NCI-H2081 treated with DMSO at 0.1 percent for 48 hours (cell line): Measurements from ENCODE around the gene ZSWIM9.

Source experiments
- DNase-seq: peaks from one replicate; lab custom pipeline; 2025; lab: John Stamatoyannopoulos, UW

ZSWIM9 gene

DNA sequence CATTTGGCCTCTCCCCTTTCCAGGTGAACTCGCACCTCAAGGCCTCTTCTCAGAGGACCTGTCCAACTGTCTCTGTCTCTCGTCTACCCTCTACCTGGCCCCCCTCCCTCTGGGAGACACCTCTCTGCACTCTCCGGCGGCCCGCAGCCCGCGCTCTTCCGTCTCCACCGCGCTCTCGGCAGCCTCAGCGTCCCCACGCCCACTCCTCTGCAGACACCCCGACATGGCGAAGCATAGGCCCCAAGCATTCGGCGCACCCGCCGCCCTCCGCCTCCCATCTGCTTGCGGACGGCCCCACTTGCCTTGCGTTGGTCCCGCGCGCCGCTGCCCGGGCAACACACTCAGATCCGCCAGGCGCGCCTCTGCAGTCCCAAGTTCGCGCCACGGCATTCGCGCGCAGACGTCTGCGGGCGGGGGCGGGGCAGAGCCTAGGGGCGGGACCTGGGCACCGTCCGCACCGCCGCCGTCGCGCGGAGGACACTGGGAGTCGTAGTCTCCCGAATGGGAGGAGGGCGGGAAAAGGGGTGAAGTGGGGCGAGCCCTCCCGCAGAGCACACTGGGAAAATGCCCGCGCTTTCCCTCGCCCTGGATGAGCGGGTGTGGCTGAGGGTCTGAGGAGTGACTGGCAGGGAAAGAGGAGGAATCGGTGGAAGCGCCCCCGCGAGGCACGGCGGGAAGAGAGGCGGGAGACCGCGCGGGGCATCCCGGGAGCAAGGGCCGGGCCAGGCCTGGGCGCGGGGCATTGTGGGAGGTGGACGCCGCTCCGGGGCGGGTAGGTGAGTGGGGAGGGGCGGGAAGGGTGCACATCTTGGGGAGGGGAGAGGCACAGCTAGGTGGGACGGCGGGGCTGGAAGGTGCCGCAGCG, at the start of gene ZSWIM9, which contains the start of gene LIG1:
Gene ZSWIM9, plus strand, starts transcription at position 742 of the 865 bp plus-strand sequence. CDS start 1,123 bp downstream, outside the sequence.
Gene LIG1, minus strand, starts transcription at position 406 of the 865 bp plus-strand sequence. CDS start 4,778 bp downstream, outside the sequence.
- DNase-seq, result peak; percentile 68

DNA sequence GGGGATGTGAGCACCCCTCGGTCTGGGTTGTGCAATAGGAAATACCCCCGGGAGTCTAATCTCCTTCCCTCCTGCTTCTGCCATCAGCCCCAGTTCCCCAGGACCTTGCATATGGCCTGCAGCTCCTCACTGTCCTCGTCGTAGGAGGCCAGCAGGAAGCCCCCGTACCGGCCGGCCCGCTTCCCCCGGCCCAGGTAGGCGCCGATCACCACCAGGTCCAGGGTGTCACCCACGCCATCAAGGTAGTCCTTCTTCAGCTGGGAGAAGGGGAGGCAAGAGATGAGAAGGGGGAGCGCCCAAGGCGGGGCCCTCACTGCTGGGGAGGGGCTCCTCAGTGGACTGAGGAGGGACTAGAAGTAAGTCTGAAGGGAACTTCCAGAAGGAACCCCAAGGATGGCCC, 49.4 kb upstream of the ZSWIM9 start:
- DNase-seq, result no peak

GRCh38 chr19:48121909-48122371, 48.5 kb upstream of the ZSWIM9 start:
- DNase-seq, result no peak

GRCh38 chr19:48122421-48122820, 48.1 kb upstream of the ZSWIM9 start:
- DNase-seq, result no peak

DNA sequence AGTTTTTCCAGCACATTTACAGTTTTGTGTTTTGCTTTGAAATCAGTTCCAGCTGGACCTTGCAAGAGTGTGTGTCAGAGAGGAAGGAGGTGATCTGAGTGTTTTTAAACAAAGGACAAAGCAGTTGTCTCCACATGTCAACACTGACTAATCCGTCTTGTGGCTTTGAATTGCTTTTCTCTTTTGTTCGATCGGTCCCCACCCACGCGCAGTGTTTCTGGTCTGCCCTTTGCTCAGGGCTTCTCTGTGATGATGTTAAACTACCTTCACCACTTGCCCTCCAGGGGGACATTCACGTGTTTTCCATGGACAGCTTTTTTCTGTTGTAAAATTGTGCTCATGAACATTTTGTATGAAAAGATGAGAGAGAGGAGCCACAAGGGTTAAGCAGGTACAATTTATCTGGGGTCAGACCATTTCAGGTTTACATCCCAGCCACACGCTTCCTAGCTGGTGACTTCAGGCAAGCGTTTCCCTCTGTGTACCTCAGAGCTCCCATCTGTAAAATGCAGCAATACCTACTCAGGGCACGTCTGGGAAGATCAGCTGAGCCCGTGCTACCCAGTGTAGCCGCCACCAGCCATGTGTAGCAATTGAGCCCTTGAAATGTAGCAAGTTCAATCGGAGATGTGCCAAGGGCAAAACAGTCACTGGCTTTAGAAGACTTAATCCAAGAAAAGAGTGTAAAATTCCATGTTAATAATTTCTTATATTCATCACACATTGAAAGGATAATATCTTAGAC, 46.4 kb upstream of the ZSWIM9 start:
- no peak for DNase-seq

DNA sequence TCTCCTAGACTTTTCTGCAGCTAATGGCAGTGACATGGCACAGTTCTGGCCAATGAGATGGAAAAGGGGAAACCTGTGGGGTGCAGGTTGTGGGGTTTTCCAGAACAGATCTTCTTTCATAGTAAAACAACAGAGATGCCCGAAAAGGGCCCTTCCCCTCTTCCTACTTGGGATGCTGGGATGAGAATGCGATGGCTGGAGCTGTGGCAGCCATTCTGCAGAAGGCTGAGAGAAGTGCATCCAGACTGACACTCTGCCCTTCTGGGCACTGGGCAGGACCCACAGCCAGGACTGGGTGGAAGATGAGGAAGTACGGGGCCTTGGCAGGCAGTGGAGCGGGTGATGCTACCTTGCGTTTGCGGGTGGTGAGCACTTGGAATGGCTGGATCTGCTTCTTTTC, 42.9 kb upstream of the ZSWIM9 start:
- DNase-seq, result no peak

DNA sequence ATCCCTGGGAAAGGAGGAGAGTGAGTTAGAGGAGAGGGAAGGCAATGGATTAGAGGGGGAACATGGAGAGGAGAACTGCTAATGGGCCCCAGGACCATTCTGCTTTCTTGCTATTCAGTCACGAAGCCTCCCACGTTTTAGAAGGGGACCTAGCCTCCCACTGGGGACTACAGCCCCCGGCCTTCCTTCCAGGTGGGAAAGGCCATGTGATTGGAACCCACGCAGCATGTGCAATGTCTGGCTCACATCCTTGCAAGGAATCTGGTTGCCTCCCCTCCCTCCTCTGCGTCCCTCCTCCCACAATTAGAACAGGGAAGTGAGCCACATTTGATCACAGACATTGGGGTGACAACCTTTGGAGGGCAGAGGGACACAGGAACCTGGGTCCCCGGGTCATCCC, 37.4 kb upstream of the ZSWIM9 start:
- DNase-seq, result no peak

GRCh38 chr19:48135411-48135810, 35.1 kb upstream of the ZSWIM9 start:
- no peak for DNase-seq

DNA sequence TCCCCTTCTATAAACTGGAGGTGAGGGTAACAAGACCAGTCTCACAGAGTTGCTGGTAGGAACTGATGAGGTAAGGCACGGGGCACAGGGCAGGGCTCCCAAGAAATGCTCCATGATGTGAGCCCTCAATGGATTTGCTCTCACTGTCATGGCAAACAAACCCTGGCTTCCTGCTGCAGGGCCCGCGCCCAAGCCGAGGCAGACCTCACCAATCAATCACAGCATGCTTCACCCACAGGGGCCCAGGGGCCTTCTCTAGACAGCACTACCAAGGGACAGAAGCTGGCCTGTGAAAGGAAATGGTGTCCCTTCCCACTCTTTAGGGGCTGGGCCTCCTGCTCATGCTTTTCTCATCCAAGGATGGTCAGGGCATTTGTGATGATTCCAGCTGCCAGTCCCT, 33.9 kb upstream of the ZSWIM9 start:
- DNase-seq, result no peak

DNA sequence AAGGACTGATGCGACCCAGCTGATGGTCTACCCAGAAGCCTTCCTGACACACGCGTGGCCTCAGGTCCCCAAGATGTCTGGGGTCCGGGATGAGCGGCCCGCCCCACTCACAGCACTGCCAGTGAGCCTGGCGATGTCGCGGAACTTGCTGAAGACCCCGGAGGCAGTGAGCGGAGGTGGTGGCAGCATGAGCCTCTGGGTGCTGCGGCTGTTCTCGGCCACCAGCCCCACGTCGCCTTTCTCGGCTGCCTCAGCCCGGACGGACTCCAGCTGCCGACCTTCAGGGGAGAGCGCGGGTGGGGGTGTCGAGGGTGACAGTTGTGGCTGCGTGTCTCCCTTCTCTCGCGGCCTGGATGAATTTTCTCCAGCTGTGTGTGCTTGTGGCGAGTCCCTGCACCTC, 33.1 kb upstream of the ZSWIM9 start:
- DNase-seq, result no peak

- DNase-seq, result no peak
These were observed 31.4 kb upstream of the ZSWIM9 start for GRCh38 chr19:48139053-48139452.

DNA sequence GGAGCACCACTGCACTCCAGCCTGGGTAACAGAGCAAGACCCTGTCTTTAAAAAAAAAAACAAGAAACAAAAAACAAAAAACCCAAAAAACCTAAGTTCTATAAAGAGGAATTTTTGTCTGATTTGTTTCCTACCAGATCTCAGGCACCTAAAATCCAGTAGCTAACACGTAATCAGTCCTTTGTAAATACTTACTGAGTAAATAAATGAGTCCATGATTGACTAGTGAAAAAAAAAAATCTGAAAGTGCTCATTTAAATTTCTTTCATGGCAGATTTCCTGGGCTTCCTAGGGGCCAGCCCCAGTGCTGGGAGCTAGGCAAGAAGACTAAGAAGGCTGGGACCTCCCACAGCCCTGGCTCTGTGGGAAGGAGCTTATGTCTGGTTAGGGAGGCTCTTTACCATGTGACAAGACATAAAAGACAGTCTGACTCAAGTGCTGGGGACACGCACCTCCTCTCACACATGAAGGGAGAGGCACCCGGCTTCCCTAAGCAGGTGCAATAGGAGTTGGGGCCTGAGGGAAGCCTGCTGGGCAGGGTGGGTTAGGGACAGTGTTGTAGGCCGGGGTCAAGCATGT, 22.8 kb upstream of the ZSWIM9 start:
- DNase-seq, result no peak

- DNase-seq, result no peak
These were observed 21.9 kb upstream of the ZSWIM9 start for GRCh38 chr19:48148576-48148975.

DNA sequence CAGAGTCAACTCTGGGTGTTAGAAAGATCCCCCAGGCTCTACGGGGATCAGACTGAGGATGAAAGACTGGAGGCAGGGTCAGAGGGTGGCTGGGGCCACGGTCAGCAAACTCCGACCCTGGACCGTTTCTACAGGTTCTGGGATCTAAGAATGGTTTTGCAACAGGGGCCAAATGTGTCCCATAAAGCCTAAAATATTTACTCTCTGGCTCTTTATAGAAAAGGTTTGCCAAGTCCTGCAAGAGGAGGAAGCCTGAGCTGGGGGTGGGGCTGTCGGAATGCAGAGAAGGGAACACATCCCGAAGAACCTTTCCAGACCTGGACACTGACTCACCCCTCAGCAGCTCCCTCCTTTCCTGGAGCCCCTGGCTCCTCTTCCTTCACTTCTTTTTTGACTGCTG, 21.1 kb upstream of the ZSWIM9 start:
- DNase-seq, result no peak

DNA sequence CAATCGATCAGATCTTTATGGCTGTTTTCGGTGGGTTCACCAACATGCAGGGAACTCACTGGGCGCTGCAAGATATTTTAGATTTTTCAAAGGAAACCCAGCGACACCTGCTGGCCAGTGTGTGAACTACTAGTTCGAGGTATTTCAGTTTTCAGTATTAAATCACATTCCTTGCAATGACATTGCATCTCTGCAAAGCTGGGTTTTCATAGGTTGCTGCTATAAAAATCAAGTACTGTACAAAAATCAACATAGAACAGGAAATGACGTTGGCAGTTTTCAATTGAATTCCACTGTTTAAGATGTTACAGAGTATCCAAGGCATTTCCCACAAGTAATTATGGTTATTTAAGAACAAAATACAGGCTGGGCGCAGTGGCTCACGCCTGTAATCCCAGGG, 17.9 kb upstream of the ZSWIM9 start:
- DNase-seq, result no peak

DNA sequence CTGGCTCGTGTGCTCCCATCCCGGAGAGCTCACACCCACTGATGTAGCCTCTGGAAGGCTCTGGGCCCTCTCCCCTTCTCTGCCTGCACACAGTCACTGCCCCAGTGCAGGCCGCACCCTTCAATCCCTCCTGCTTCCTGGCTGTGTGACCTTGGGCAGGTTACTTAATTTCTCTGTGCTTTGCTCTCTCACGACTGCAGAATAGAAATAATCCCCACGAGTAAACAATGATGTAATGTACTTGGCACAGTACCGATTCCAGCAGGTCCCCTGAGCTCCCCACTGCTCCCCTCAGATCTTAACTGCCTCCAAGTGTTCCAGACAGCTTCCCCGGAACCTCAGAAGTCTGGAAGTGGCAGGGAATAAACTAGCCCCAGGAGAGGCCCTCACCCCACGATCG, 16.5 kb upstream of the ZSWIM9 start:
- DNase-seq, result no peak

DNA sequence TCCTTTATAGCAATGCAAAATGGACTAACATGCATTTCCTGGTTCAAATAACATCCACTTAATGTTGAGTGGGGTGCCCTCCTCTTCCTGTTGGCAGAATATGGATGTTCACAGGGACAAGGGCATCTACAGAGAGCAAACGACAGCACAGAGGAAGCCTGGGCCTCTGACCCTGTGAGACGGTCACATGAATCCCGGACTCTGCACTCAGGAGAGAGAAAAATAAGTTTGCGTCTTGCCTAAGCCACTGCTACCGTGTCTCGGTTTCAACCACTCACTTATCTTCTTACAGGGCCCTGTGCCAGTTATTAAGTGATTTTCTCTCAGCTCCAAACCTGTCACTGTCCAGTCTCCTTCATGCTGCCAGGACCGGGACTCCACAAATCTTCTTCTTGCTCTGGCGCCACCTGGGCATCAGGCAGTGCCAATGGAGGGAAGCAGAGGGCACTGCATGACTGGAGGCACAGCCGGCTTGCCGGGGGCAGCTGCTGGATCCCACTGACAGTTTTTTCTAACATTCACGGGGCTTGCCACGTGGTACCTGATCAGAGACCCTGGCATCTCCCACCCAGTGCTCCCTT, 12.2 kb upstream of the ZSWIM9 start:
- DNase-seq, result no peak

DNA sequence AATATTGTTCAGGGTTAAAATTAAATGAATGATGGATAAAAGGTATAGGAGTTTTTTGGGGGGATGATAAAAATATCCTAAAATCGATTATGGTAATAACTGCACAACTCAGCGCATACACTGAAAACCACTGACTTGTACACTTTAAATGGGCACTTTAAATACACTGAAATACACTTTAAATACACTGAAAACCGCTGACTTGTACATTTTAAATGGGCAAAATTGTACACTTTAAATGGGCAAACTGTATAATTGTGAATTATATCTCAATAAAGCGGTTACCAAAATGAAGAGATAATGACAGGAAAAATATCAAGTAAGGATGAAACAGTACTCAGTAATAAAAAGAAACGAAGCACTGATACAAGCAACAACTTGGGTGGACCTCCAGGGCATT, 1.8 kb upstream of the ZSWIM9 start:
- no peak for DNase-seq

- DNase-seq, result no peak
These were observed 922 bp upstream of the ZSWIM9 start for GRCh38 chr19:48169578-48169938.

DNA sequence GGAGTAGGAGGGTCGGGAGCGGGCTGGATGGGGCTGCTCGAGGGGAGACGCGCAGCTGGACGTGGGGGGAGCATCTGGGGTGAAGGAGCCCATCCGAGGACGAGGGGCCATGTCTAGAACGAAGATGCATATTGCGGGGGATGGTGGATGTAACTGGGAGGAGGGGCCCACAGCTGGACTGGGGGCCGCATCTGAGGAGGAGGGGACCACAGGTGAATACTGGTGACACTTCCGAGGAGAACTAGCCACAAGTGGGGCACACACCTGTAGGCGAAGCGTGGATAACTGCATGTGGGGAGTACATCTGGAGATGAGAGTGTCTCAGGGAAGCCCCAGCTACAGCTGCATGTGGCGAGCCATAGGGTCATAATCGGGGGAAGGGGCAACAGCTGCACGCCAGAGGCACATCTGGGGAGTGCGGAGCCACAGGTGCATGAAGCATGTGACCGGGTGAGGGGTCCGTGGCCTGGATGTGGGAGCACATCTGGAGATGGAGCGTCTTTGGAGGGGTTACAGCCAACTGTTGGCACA, 402 bp downstream of the ZSWIM9 start:
- DNase-seq, result no peak

DNA sequence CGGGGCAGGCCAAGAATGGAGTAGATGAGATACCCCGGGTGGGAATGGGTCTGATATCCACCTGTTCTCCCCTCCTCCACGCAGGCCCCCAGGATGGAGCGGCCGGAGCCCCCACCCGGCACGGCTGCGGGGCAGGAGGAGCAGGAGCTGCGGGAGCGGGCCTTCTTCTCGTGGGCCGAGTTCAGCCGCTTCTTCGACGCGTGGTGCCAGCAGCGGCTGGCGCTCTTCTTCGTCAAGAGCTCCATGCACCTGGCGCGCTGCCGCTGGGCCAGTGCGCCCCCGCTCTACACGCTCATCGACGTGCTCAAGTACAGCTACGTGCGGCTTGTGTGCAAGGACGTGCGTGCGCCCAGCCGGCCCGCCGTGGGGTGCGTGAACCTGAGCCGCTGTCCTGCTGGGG, 1.2 kb downstream of the ZSWIM9 start:
- no peak for DNase-seq

DNA sequence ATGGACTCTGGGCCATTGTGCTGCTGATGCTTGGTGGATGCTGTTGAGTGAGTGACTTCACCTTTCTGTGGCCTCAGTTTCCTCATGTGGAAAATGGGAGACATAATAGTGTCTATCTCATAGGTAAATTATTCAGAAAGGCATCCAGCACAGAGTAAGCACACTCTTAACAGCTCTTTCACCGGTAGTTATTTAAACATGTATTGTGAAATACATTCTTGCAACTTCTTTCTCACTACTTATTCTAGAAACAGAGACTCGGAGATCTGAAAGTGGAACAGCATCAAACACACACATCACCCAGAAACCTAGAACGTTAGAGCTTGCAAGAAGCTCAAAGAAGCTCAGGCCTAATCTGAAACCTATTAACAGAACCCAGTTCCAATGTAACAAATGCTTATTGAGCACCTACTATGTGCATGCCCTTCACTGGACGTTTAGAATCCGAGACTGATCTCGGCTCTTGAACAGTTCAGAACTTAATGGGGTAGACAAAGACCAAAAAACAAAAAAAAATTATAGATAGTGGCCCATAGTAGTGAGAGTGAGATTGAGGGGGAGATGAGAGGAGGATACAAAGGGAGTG, 4.1 kb downstream of the ZSWIM9 start:
- no peak for DNase-seq
